GM18909 (cell line): Measurements from ENCODE around the gene LTK.

Experiments used
- ATAC-seq: cut with Tn5 transposase; IDR thresholded peaks from one replicate; pipeline ENCODE4 v1.9.1; 2021; ENCODE audit warnings: mild to moderate bottlenecking; ENCODE audit not compliant: unreplicated experiment, poor library complexity

The LTK gene

DNA sequence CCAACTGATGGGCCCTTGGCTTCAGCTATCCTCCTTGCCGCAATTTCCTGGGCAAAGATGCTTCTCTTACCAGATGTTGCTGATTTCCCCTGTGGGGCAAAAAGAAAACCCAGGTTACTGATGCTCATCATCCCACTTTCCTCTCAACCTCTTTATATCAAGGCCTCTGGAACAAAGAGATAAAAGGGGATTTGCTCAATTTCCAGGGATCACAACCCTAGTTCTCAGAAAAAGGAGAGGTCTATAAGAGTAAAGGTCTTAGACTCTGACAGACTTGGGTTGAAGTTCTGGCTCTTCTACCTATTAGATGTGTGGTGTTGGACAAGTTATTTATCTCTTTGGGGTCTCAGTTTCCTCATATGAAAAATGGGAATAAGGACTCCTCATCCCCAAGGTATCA lies 21.9 kb upstream of the LTK start:
- ATAC-seq: no peak

- ATAC-seq: no peak
These were observed 16.8 kb upstream of the LTK start for GRCh38 chr15:41530363-41530956.

- ATAC-seq: no peak
These were observed 9.5 kb upstream of the LTK start for GRCh38 chr15:41523097-41523496.

DNA sequence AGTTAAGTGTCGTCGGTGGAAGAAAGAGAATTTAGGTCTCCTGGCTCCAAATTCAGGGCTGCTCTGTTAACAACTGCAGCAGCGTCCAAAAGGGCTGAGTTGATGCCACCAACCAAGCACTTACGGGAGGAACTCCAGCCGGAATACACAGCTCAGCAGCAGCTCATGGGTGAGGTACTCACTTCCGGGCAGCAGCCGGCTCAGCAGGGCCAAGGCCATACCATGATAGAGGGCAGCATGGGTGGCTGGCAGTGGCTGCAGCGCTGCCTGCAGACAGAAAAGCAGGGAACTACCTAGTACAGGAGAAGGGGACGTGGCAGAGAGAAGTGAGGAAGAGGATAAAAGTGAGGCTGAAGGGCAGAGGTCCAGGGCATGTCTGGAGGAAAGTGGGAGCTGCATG lies 8.0 kb upstream of the LTK start:
- no peak for ATAC-seq

DNA sequence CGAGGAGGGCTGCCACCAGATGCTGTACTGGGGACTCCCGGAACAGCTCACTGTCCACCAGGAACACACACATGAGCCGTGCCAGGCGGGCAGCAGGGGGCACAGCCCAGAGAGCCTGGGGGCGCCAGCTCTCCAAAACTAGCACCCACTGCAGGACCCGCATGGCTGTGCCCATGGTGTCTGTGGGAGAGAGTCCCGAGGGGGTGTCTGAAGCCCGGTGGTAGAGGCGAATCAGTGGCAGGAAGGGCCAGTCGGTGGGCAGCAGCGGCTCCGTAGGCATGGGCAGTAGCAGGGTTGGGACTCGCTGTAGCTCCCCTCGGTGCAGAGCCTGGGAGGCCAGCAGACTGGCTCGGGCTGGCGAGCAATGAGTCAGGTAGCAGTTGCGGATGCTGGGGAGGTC lies 7.0 kb upstream of the LTK start:
- ATAC-seq: no peak

GRCh38 chr15:41517895-41518449 lies 4.3 kb upstream of the LTK start:
- ATAC-seq: no peak

GRCh38 chr15:41512940-41513505 lies 604 bp downstream of the LTK start:
- no peak for ATAC-seq

DNA sequence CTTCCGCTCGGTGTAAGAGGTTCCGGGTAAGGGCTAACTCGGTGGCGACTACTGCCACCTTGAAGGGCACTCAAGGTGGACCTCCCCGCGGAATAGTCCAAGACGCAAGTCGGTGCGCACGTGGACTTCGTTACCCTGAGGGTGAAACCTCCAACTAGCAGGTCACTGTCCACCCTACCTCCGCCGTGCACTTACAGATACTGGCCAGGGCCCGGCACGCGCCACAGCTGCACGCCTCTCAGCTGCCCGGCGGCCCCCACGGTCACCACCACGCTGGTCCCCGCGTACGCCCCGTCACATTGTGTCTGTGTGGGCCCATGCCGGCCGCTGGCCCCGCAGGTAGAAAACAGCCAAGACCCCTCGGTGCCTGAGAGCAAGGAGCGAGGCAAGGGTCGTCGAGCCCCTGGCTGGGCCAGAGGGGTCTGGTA lies 1.1 kb downstream of the LTK start:
- no peak for ATAC-seq

DNA sequence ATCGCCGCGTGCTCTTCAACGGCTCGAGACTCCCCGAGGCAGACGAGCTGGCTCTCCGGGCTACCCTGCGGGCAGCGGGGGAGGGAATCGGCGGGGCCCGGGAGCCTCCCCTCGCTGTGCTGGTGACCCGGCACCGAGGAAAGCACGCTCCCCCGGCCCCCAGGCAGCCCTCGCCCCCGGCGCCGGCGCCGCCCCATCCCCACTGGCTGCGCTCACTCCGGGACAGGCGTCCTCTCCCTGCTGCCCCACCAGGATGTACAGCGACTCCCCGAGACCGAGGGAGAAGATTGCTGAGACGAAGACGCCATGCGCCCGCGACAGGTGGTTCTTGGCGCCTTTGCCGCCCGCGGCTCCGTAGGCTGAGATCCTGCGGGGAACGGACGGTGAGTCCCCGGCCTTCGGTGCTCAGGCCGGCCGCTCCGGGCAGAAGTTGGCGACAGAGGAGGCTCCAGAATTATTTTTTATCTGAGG lies 1.7 kb downstream of the LTK start:
- no peak for ATAC-seq

GRCh38 chr15:41511331-41511898 lies 2.2 kb downstream of the LTK start:
- ATAC-seq: no peak

DNA sequence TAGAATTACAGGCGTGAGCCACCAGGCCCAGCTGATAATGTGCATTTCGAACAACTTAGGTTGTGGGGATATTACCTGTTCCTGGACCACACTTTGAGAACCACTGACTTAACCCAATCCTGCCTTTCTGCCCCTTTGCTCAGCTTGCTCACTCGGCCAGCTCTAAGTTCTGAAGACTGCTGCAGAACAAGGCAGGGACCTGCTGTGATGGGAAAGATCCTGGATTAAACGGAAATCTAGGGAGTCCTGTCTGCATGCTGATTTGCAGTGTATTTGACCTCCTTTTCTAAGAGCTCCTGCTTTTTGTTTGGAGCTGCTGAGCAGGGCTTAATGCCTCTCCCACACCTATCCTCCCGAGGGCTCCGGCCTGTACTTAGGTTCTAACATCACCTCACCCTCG lies 2.9 kb downstream of the LTK start:
- no peak for ATAC-seq

DNA sequence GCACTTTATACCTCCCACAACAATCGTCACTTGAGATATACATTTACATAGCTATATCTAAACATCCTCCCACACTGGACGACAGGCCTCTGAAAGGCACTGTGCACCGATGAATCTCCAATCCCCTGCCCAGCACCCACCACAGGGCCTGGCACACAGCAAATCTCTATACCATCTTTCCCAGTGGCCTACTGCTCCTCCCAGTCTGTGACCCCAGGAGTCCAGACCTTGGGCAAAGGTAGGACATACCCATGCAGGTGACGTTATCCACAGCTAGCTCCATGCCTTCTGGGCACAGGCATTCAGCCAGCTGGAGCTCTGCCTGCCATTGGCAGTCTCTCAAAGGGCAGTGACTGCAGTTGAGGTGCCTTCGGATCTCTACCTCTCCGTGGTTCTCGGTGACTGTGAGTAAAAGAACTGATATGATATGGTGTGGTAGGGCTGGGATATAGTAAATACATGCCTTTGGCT lies 5.8 kb downstream of the LTK start:
- ATAC-seq: no peak

DNA sequence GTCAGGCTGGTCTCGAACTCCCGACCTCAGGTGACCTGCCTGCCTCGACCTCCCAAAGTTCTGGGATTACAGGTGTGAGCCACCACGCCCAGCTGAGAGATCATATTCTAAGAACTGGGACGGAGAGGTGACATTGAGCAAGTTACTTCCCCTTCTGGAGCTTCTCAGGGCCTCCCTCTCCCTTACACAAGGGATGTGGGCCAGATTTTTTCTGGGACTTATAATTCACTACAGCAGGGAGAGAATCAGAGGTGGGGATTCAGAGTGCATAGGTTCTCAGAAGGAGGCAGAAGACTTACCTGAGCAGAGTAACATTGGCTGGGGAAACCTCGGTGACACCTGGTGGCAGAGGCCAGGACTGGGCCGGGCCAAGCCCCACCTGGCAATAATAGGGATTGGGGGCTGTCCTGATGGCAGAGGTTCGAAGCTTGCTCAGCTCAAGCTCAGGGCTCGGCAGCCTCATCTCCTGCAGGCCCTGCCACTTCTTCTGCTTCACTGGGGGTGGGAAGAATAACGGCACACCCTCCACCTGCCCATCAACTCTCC lies 6.8 kb downstream of the LTK start:
- no peak for ATAC-seq

- ATAC-seq: no peak
These were observed 7.9 kb downstream of the LTK start for GRCh38 chr15:41505776-41506175.

- ATAC-seq: no peak
These were observed 8.7 kb downstream of the LTK start for GRCh38 chr15:41504751-41505492.

DNA sequence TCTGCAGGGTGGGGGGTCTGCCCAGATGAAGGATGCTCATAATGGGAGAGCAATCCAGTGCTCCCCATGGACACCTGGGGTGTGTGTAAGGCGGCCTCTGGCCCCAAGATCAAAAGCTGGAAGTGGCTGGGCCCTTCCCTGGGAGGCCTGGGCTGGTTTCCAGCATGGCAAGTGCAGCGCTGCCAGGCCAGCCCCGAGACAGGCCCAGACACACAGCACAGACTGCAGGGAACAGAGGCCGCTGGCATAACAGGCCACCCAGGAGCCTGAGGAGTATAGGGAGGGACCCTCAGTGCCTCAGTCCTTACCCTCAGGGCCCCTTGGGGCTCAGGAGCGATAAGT lies 10.0 kb downstream of the LTK start:
- no peak for ATAC-seq

GRCh38 chr15:41502795-41503668 lies 10.6 kb downstream of the LTK start:
- ATAC-seq: no peak

DNA sequence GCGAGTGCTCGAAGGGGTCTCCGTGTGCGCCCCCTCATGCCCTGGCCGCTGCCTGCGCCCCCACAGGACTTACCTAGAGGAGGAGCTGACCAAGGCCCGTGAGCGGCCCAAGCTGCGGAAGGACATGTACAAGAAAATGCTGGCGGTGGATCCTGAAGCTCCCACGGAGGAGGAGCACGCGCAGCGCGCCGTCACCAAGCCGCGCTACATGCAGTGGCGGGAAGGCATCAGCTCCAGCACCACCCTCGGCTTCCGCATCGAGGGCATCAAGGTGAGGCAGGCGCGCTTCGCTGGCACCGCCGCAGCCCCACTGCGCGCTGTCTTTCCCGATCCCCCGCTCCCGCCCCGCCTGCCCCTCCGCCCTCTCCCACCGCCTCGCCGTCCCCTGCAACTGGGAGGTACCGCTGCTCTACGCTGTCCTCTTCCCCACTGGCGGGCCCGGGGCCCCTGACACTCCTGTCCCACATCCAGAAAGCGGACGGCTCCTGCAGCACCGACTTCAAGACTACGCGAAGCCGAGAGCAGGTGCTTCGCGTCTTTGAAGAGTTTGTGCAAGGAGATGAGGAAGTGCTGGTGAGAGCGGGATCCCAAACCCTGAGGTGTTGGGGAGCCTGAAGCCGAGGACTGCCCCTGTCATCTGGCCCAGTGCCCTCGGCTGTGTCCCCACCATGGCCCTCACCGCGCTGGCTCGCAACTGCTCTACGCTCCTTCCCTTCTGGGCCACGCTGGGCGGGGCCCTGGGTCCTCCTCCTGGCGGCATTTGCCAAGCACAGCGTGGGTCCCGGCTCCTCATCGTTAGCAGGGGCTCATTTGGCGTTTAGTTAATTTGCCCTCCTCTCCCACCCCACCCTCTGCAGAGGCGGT lies 11.5 kb downstream of the LTK start:
- ATAC-seq: no peak
